Activated CD4-positive, CD25-positive, alpha-beta regulatory T cell treated with anti-CD3 and anti-CD28 coated beads, Interleukin-2, amount 50 U/mL, for 16 hours (primary cell): Measurements from ENCODE around the gene CPE.
"Not testable (repeated sequence)": the region's sequence is repeated elsewhere in the genome, so short reads cannot be mapped to it uniquely, and the experiment has no call there.

ENCODE experiments used
- DNase-seq: peaks from one replicate; pipeline ENCODE4 v3.0.0-alpha.2; 2020; ENCODE audit warnings: low read depth, low spot score

The CPE gene

GRCh38 chr4:165378745-165379677 lies at the start of gene CPE:
CPE (plus strand) TSS chr4:165379008; CDS start chr4:165379222, 214 bp downstream.
- no peak for DNase-seq

- no peak for DNase-seq
These were observed 48.7 kb upstream of the CPE start for GRCh38 chr4:165330071-165330470.

- DNase-seq, result no peak
These were observed 48.1 kb upstream of the CPE start for GRCh38 chr4:165330666-165331065.

- no peak for DNase-seq
These were observed 47.4 kb upstream of the CPE start for GRCh38 chr4:165331359-165331758.

GRCh38 chr4:165331823-165332222 lies 47.0 kb upstream of the CPE start:
- DNase-seq, result no peak

- DNase-seq, result no peak
These were observed 46.3 kb upstream of the CPE start for GRCh38 chr4:165332502-165332901.

- no peak for DNase-seq
These were observed 43.6 kb upstream of the CPE start for GRCh38 chr4:165335163-165335703.

- DNase-seq, result no peak
These were observed 42.1 kb upstream of the CPE start for GRCh38 chr4:165336743-165337142.

- DNase-seq, result not testable (repeated sequence)
These were observed 36.5 kb upstream of the CPE start for GRCh38 chr4:165342340-165342739.

- no peak for DNase-seq
These were observed 35.2 kb upstream of the CPE start for GRCh38 chr4:165343353-165344191.

- no peak for DNase-seq
These were observed 33.0 kb upstream of the CPE start for GRCh38 chr4:165345666-165346417.

- no peak for DNase-seq
These were observed 30.9 kb upstream of the CPE start for GRCh38 chr4:165347647-165348569.

GRCh38 chr4:165351359-165352130 lies 27.3 kb upstream of the CPE start:
- no peak for DNase-seq

GRCh38 chr4:165355900-165356300 lies 22.9 kb upstream of the CPE start:
- DNase-seq, result no peak

- DNase-seq, result no peak
These were observed 19.3 kb upstream of the CPE start for GRCh38 chr4:165359506-165359905.

GRCh38 chr4:165360041-165360695 lies 18.6 kb upstream of the CPE start:
- no peak for DNase-seq

GRCh38 chr4:165360985-165361670 lies 17.7 kb upstream of the CPE start:
- no peak for DNase-seq

GRCh38 chr4:165361810-165362209 lies 17.0 kb upstream of the CPE start:
- no peak for DNase-seq
